Measurements from ENCODE around the gene JADE2.

JADE2 gene

GRCh38 chr5:134536876-134537275 is 11.4 kb downstream of the JADE2 start:
- no peak for DNase-seq (ENCODE audit: insufficient read length)
- TF ChIP-seq POLR2AphosphoS5 (IDR thresholded peaks at IDR 0.05; ENCODE audit: low read depth, low read length) (no peak), POLR2A (IDR thresholded peaks at IDR 0.05; ENCODE audit: low read depth, low read length) (no peak)
- FAIRE-seq, result no peak

- TF ChIP-seq POLR2A (IDR thresholded peaks at IDR 0.05; ENCODE audit: low read depth, low read length), result no peak
- no peak for TF ChIP-seq TAF1 (IDR thresholded peaks at IDR 0.05; ENCODE audit: borderline replicate concordance, low read depth, low read length)
- no peak for TF ChIP-seq POLR2AphosphoS5 (IDR thresholded peaks at IDR 0.05; ENCODE audit: low read depth, low read length)
These were observed 11.8 kb downstream of the JADE2 start for GRCh38 chr5:134537297-134537696.

GRCh38 chr5:134538296-134538695 is 12.8 kb downstream of the JADE2 start:
- FAIRE-seq (no peak), DNase-seq (ENCODE audit: insufficient read length) (no peak)
- TF ChIP-seq POLR2AphosphoS5 (IDR thresholded peaks at IDR 0.05; ENCODE audit: low read depth, low read length) (no peak), TAF1 (IDR thresholded peaks at IDR 0.05; ENCODE audit: borderline replicate concordance, low read depth, low read length) (no peak), POLR2A (IDR thresholded peaks at IDR 0.05; ENCODE audit: low read depth, low read length) (no peak)

More at GRCh38 chr5:134537297-134537696, 11.8 kb downstream of the JADE2 start:
- DNase-seq (ENCODE audit: insufficient read length) (no peak), FAIRE-seq (no peak)

GRCh38 chr5:134539732-134540131 is 14.3 kb downstream of the JADE2 start:
- DNase-seq (ENCODE audit: insufficient read length) (no peak), FAIRE-seq (peak; percentile 21)

GRCh38 chr5:134540747-134541733 is 15.6 kb downstream of the JADE2 start:
- 0 out of 2 replicates have a peak, but pooled peaks have one; percentile 7 for TF ChIP-seq TAF1 (IDR thresholded peaks at IDR 0.05; ENCODE audit: borderline replicate concordance, low read depth, low read length)
- no peak for TF ChIP-seq POLR2AphosphoS5 (IDR thresholded peaks at IDR 0.05; ENCODE audit: low read depth, low read length)
- no peak; the same call in 1 of the 2 replicates for TF ChIP-seq POLR2A (IDR thresholded peaks at IDR 0.05; ENCODE audit: low read depth, low read length)
- DNase-seq (ENCODE audit: insufficient read length) (peak; percentile 55), FAIRE-seq (peak; percentile 84)

More at GRCh38 chr5:134539732-134540131, 14.3 kb downstream of the JADE2 start:
- no peak for TF ChIP-seq POLR2A (IDR thresholded peaks at IDR 0.05; ENCODE audit: low read depth, low read length)

GRCh38 chr5:134541736-134542376 is 16.4 kb downstream of the JADE2 start:
- FAIRE-seq (no peak), DNase-seq (ENCODE audit: insufficient read length) (no peak)
- TF ChIP-seq POLR2A (IDR thresholded peaks at IDR 0.05; ENCODE audit: low read depth, low read length) (no peak), POLR2AphosphoS5 (IDR thresholded peaks at IDR 0.05; ENCODE audit: low read depth, low read length) (no peak), TAF1 (IDR thresholded peaks at IDR 0.05; ENCODE audit: borderline replicate concordance, low read depth, low read length) (no peak)

- FAIRE-seq (peak; percentile 95), DNase-seq (ENCODE audit: insufficient read length) (peak; percentile 61)
- TF ChIP-seq TAF1 (IDR thresholded peaks at IDR 0.05; ENCODE audit: borderline replicate concordance, low read depth, low read length) (peak; percentile 59; the same call in 1 of the 2 replicates), POLR2A (IDR thresholded peaks at IDR 0.05; ENCODE audit: low read depth, low read length) (peak; percentile 75; the same call in 1 of the 2 replicates), POLR2AphosphoS5 (IDR thresholded peaks at IDR 0.05; ENCODE audit: low read depth, low read length) (peak; percentile 68)
These were observed 18.5 kb downstream of the JADE2 start for GRCh38 chr5:134543820-134544614.

- DNase-seq (ENCODE audit: insufficient read length) (no peak), FAIRE-seq (peak; percentile 84)
- TF ChIP-seq TAF1 (IDR thresholded peaks at IDR 0.05; ENCODE audit: borderline replicate concordance, low read depth, low read length), result no peak
- peak; percentile 49; the same call in 1 of the 2 replicates for TF ChIP-seq POLR2A (IDR thresholded peaks at IDR 0.05; ENCODE audit: low read depth, low read length)
These were observed 19.8 kb downstream of the JADE2 start for GRCh38 chr5:134545070-134545868.

GRCh38 chr5:134547066-134547465 is 21.6 kb downstream of the JADE2 start:
- TF ChIP-seq POLR2AphosphoS5 (IDR thresholded peaks at IDR 0.05; ENCODE audit: low read depth, low read length) (no peak), POLR2A (IDR thresholded peaks at IDR 0.05; ENCODE audit: low read depth, low read length) (no peak), TAF1 (IDR thresholded peaks at IDR 0.05; ENCODE audit: borderline replicate concordance, low read depth, low read length) (no peak)
- no peak for FAIRE-seq
- no peak for DNase-seq (ENCODE audit: insufficient read length)

- DNase-seq (ENCODE audit: insufficient read length), result no peak
- FAIRE-seq, result peak; percentile 82
- no peak for TF ChIP-seq POLR2A (IDR thresholded peaks at IDR 0.05; ENCODE audit: low read depth, low read length)
- no peak for TF ChIP-seq TAF1 (IDR thresholded peaks at IDR 0.05; ENCODE audit: borderline replicate concordance, low read depth, low read length)
- TF ChIP-seq POLR2AphosphoS5 (IDR thresholded peaks at IDR 0.05; ENCODE audit: low read depth, low read length), result no peak; the same call in 1 of the 2 replicates
These were observed 22.1 kb downstream of the JADE2 start for GRCh38 chr5:134547579-134547978.

Data from GM12892 (cell line).